ENCODE measurements around the gene RAB31. TPM values are rescaled to one million over a fixed set of nuclear protein-coding genes. Genes with fewer than 3 reads are reported as not detected.

The RAB31 gene
- total RNA-seq, 1 experiment from 2014 or later, result 32.9 TPM

DNA sequence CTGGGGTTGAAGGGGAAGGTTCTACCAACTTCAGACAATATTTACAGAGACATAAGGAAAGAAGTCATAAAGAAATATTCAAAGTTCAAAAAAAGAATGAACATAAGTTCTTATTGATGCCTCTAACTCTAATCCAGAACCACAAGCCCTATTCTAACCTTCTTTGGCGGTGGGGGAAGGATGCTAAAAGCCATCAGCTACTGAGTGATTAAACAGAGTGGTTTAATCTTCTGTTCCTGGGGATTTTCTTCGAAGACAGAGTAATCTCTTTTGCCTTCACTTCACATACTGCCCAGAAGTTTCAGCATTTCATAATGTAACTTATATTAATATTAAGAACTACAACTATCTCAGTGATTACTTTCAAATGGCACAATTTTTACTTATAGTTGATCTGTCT lies 126.5 kb downstream of the RAB31 start (continued):
- TF ChIP-seq, protein P1, sequence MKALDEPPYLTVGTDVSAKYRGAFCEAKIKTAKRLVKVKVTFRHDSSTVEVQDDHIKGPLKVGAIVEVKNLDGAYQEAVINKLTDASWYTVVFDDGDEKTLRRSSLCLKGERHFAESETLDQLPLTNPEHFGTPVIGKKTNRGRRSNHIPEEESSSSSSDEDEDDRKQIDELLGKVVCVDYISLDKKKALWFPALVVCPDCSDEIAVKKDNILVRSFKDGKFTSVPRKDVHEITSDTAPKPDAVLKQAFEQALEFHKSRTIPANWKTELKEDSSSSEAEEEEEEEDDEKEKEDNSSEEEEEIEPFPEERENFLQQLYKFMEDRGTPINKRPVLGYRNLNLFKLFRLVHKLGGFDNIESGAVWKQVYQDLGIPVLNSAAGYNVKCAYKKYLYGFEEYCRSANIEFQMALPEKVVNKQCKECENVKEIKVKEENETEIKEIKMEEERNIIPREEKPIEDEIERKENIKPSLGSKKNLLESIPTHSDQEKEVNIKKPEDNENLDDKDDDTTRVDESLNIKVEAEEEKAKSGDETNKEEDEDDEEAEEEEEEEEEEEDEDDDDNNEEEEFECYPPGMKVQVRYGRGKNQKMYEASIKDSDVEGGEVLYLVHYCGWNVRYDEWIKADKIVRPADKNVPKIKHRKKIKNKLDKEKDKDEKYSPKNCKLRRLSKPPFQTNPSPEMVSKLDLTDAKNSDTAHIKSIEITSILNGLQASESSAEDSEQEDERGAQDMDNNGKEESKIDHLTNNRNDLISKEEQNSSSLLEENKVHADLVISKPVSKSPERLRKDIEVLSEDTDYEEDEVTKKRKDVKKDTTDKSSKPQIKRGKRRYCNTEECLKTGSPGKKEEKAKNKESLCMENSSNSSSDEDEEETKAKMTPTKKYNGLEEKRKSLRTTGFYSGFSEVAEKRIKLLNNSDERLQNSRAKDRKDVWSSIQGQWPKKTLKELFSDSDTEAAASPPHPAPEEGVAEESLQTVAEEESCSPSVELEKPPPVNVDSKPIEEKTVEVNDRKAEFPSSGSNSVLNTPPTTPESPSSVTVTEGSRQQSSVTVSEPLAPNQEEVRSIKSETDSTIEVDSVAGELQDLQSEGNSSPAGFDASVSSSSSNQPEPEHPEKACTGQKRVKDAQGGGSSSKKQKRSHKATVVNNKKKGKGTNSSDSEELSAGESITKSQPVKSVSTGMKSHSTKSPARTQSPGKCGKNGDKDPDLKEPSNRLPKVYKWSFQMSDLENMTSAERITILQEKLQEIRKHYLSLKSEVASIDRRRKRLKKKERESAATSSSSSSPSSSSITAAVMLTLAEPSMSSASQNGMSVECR (CRISPR knock-in tag; IDR thresholded peaks at IDR 0.05; ENCODE audit: borderline replicate concordance), result no peak
- no peak for TF ChIP-seq ATF1 (CRISPR knock-in tag; IDR thresholded peaks at IDR 0.05)

DNA sequence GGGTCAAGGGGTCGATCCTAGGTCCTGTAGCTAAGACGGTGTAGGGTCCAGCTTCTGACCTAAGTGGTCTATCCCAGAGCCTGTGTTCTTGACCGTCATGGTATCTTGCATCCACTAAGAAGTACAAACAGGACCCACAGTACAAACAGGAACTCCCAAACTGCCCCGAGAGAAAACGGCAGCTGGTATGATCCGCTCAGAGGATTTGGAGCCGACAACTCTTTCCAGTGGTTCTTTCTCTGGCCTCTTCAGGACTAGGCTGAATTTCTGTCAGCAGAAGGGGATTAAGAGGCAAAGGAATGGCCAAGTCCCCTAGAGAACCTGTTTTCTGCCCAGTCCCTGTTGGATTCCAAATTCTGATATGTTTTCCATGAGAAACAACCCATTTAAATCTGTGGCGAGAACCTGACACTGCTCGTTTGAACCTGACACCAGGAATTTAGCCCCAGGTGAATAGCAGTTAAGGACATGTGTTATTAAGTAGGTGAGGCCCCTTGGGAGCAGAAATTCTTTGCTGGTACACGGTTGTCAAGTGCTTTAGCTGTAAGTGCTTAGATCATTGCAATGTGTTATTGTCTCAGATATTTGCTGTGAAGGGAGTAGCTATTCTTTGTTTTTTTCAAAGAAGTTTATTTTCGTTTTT lies 127.1 kb downstream of the RAB31 start:
- H3K36me3 Mint-ChIP-seq, result peaks cover 4% of the 10 kb centered on the region
- H3K4me1 Mint-ChIP-seq, result peaks cover 64% of the 10 kb centered on the region
- TF ChIP-seq GTF2I (CRISPR knock-in tag; conservative IDR thresholded peaks at IDR 0.05) (no peak), ZNF423 (CRISPR knock-in tag; IDR thresholded peaks at IDR 0.05) (no peak), ESRRA (CRISPR knock-in tag; IDR thresholded peaks at IDR 0.05; ENCODE audit: borderline replicate concordance) (no peak), PRRX2 (CRISPR knock-in tag; IDR thresholded peaks at IDR 0.05) (no peak), IRF2 (CRISPR knock-in tag; IDR thresholded peaks at IDR 0.05; ENCODE audit: borderline replicate concordance, low read depth) (no peak), SP1 (CRISPR knock-in tag; conservative IDR thresholded peaks at IDR 0.05) (no peak), TEAD4 (CRISPR knock-in tag; IDR thresholded peaks at IDR 0.05) (no peak), KAT7 (CRISPR knock-in tag; IDR thresholded peaks at IDR 0.05; ENCODE audit: borderline replicate concordance) (no peak), NFYB (CRISPR knock-in tag; conservative IDR thresholded peaks at IDR 0.05; ENCODE audit: low read depth) (no peak)
- TF ChIP-seq, protein P2, sequence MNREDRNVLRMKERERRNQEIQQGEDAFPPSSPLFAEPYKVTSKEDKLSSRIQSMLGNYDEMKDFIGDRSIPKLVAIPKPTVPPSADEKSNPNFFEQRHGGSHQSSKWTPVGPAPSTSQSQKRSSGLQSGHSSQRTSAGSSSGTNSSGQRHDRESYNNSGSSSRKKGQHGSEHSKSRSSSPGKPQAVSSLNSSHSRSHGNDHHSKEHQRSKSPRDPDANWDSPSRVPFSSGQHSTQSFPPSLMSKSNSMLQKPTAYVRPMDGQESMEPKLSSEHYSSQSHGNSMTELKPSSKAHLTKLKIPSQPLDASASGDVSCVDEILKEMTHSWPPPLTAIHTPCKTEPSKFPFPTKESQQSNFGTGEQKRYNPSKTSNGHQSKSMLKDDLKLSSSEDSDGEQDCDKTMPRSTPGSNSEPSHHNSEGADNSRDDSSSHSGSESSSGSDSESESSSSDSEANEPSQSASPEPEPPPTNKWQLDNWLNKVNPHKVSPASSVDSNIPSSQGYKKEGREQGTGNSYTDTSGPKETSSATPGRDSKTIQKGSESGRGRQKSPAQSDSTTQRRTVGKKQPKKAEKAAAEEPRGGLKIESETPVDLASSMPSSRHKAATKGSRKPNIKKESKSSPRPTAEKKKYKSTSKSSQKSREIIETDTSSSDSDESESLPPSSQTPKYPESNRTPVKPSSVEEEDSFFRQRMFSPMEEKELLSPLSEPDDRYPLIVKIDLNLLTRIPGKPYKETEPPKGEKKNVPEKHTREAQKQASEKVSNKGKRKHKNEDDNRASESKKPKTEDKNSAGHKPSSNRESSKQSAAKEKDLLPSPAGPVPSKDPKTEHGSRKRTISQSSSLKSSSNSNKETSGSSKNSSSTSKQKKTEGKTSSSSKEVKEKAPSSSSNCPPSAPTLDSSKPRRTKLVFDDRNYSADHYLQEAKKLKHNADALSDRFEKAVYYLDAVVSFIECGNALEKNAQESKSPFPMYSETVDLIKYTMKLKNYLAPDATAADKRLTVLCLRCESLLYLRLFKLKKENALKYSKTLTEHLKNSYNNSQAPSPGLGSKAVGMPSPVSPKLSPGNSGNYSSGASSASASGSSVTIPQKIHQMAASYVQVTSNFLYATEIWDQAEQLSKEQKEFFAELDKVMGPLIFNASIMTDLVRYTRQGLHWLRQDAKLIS (CRISPR knock-in tag; IDR thresholded peaks at IDR 0.05; ENCODE audit: borderline replicate concordance), result no peak
- TF ChIP-seq, protein P1 (CRISPR knock-in tag; IDR thresholded peaks at IDR 0.05; ENCODE audit: borderline replicate concordance), result no peak
- TF ChIP-seq, protein P3, sequence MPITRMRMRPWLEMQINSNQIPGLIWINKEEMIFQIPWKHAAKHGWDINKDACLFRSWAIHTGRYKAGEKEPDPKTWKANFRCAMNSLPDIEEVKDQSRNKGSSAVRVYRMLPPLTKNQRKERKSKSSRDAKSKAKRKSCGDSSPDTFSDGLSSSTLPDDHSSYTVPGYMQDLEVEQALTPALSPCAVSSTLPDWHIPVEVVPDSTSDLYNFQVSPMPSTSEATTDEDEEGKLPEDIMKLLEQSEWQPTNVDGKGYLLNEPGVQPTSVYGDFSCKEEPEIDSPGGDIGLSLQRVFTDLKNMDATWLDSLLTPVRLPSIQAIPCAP (CRISPR knock-in tag; IDR thresholded peaks at IDR 0.05), result no peak
- TF ChIP-seq, protein P4, sequence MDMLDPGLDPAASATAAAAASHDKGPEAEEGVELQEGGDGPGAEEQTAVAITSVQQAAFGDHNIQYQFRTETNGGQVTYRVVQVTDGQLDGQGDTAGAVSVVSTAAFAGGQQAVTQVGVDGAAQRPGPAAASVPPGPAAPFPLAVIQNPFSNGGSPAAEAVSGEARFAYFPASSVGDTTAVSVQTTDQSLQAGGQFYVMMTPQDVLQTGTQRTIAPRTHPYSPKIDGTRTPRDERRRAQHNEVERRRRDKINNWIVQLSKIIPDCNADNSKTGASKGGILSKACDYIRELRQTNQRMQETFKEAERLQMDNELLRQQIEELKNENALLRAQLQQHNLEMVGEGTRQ (CRISPR knock-in tag; IDR thresholded peaks at IDR 0.05), result no peak
- H3K27ac Mint-ChIP-seq, result peak overlapping the region; percentile 95
- ATAC-seq, result peak; percentile 66
- POLR2A ChIA-PET, result no interaction called here
- CTCF ChIA-PET, result no interaction called here
- DNase-seq (ENCODE audit: low spot score), result no peak
- peak overlapping the region; percentile 17 for H3K4me3 Mint-ChIP-seq
- no peaks in the 10 kb centered on the region for H3K9me3 Mint-ChIP-seq
- no peaks in the 10 kb centered on the region; the same call in 1 of the 2 replicates for H3K27me3 Mint-ChIP-seq (ENCODE audit: low read depth)

Measured in WTC11 (cell line).